GM18507 (cell line): Measurements from ENCODE around the gene MPEG1.

Source experiments
- DNase-seq: peaks from one replicate; pipeline ENCODE4 v3.0.0; 2011; ENCODE audit warnings: low read depth; ENCODE audit not compliant: insufficient read length; ENCODE audit errors: extremely low spot score
- FAIRE-seq: peaks from 2 replicates; lab custom pipeline; 2011; peaks lifted over from hg19 to GRCh38; lab: Jason Lieb, UNC

The MPEG1 gene

GRCh38 chr11:59192446-59193020 lies 20.2 kb downstream of the MPEG1 start:
- DNase-seq, result no peak
- FAIRE-seq, result no peak

- FAIRE-seq, result no peak
- DNase-seq, result no peak
Observed at GRCh38 chr11:59191890-59192289, 20.8 kb downstream of the MPEG1 start.

- FAIRE-seq, result no peak
Observed at GRCh38 chr11:59191095-59191494, 21.6 kb downstream of the MPEG1 start.

GRCh38 chr11:59189986-59190385 lies 22.7 kb downstream of the MPEG1 start:
- no peak for DNase-seq
- no peak for FAIRE-seq

More at GRCh38 chr11:59191095-59191494, 21.6 kb downstream of the MPEG1 start:
- DNase-seq, result no peak

- no peak for DNase-seq
- FAIRE-seq, result no peak
Observed at GRCh38 chr11:59188954-59189353, 23.8 kb downstream of the MPEG1 start.

GRCh38 chr11:59187587-59187986 lies 25.1 kb downstream of the MPEG1 start:
- FAIRE-seq, result no peak
- no peak for DNase-seq

- no peak for FAIRE-seq
Observed at GRCh38 chr11:59187035-59187434, 25.7 kb downstream of the MPEG1 start.

GRCh38 chr11:59186130-59186594 lies 26.6 kb downstream of the MPEG1 start:
- FAIRE-seq, result peak; percentile 44
- DNase-seq, result peak; percentile 52

More at GRCh38 chr11:59187035-59187434, 25.7 kb downstream of the MPEG1 start:
- DNase-seq, result no peak

- DNase-seq, result no peak
- no peak for FAIRE-seq
Observed at GRCh38 chr11:59185386-59185945, 27.3 kb downstream of the MPEG1 start.

GRCh38 chr11:59184691-59185339 lies 27.9 kb downstream of the MPEG1 start:
- FAIRE-seq (no peak), DNase-seq (no peak)

GRCh38 chr11:59183771-59184170 lies 29.0 kb downstream of the MPEG1 start:
- DNase-seq (no peak), FAIRE-seq (no peak)

GRCh38 chr11:59182457-59183151 lies 30.1 kb downstream of the MPEG1 start:
- FAIRE-seq (no peak), DNase-seq (no peak)

GRCh38 chr11:59181746-59182456 lies 30.8 kb downstream of the MPEG1 start:
- FAIRE-seq, result no peak
- DNase-seq, result no peak

- FAIRE-seq (no peak), DNase-seq (no peak)
Observed at GRCh38 chr11:59180907-59181306, 31.8 kb downstream of the MPEG1 start.

- DNase-seq (no peak), FAIRE-seq (no peak)
Observed at GRCh38 chr11:59180168-59180776, 32.5 kb downstream of the MPEG1 start.

GRCh38 chr11:59179121-59179520 lies 33.6 kb downstream of the MPEG1 start:
- FAIRE-seq, result no peak
- no peak for DNase-seq

- FAIRE-seq, result no peak
- DNase-seq, result no peak
Observed at GRCh38 chr11:59178402-59178801, 34.3 kb downstream of the MPEG1 start.

GRCh38 chr11:59176330-59176729 lies 36.4 kb downstream of the MPEG1 start:
- DNase-seq, result no peak
- FAIRE-seq, result no peak

- no peak for FAIRE-seq
- no peak for DNase-seq
Observed at GRCh38 chr11:59175091-59175501, 37.6 kb downstream of the MPEG1 start.
